ENCODE data around the gene SLC25A10.
"Not testable (repeated sequence)": the region's sequence is repeated elsewhere in the genome, so short reads cannot be mapped to it uniquely, and the experiment has no call there.

The SLC25A10 gene

GRCh38 chr17:81711814-81712467 lies at the start of gene SLC25A10:
SLC25A10 (plus strand) TSS chr17:81712284; CDS start chr17:81712427, 143 bp downstream.
- peak; percentile 47 to 63 for DNase-seq (ENCODE audit: low read depth in 2 of 2, low spot score in 1 of 2)

- DNase-seq (ENCODE audit: low read depth in 2 of 2, low spot score in 1 of 2) = no peak
Observed at GRCh38 chr17:81664051-81664470, 48.0 kb upstream of the SLC25A10 start.

GRCh38 chr17:81665205-81666091 lies 46.6 kb upstream of the SLC25A10 start:
- DNase-seq (ENCODE audit: low read depth in 2 of 2, low spot score in 1 of 2) = peak; percentile 33 to 38

GRCh38 chr17:81666092-81666341 lies 46.1 kb upstream of the SLC25A10 start:
- no peak for DNase-seq (ENCODE audit: low read depth in 2 of 2, low spot score in 1 of 2)

- DNase-seq (ENCODE audit: low read depth in 2 of 2, low spot score in 1 of 2) = peak; percentile 83 to 87
Observed at GRCh38 chr17:81666342-81667191, 45.5 kb upstream of the SLC25A10 start, which contains the start of the genes CCDC137 and OXLD1. CCDC137 (plus strand) TSS chr17:81666737; CDS start chr17:81666767, 30 bp downstream. OXLD1 (minus strand) TSS chr17:81666605; CDS start chr17:81666577, 28 bp downstream.

- DNase-seq (ENCODE audit: low read depth in 2 of 2, low spot score in 1 of 2) = no peak
Observed at GRCh38 chr17:81667754-81668153, 44.3 kb upstream of the SLC25A10 start.

- no peak for DNase-seq (ENCODE audit: low read depth in 2 of 2, low spot score in 1 of 2)
Observed at GRCh38 chr17:81672504-81672903, 39.6 kb upstream of the SLC25A10 start.

- no peak for DNase-seq (ENCODE audit: low read depth in 2 of 2, low spot score in 1 of 2)
Observed at GRCh38 chr17:81672954-81673353, 39.1 kb upstream of the SLC25A10 start.

GRCh38 chr17:81673561-81674258 lies 38.4 kb upstream of the SLC25A10 start:
- no peak for DNase-seq (ENCODE audit: low read depth in 2 of 2, low spot score in 1 of 2)

- not testable (repeated sequence) for DNase-seq (ENCODE audit: low read depth in 2 of 2, low spot score in 1 of 2)
Observed at GRCh38 chr17:81675515-81676221, 36.4 kb upstream of the SLC25A10 start.

GRCh38 chr17:81676906-81677305 lies 35.2 kb upstream of the SLC25A10 start:
- no peak for DNase-seq (ENCODE audit: low read depth in 2 of 2, low spot score in 1 of 2)

GRCh38 chr17:81680150-81680549 lies 31.9 kb upstream of the SLC25A10 start:
- DNase-seq (ENCODE audit: low read depth in 2 of 2, low spot score in 1 of 2) = no peak

- no peak for DNase-seq (ENCODE audit: low read depth in 2 of 2, low spot score in 1 of 2)
Observed at GRCh38 chr17:81681672-81682071, 30.4 kb upstream of the SLC25A10 start.

GRCh38 chr17:81682565-81683207 lies 29.4 kb upstream of the SLC25A10 start:
- no peak for DNase-seq (ENCODE audit: low read depth in 2 of 2, low spot score in 1 of 2)

GRCh38 chr17:81683208-81683583 lies 28.9 kb upstream of the SLC25A10 start:
- DNase-seq (ENCODE audit: low read depth in 2 of 2, low spot score in 1 of 2) = no peak

- peak; percentile 92 to 95 for DNase-seq (ENCODE audit: low read depth in 2 of 2, low spot score in 1 of 2)
Observed at GRCh38 chr17:81683584-81684441, 28.3 kb upstream of the SLC25A10 start, which contains the start of the genes ARL16 and HGS. ARL16 (minus strand) TSS chr17:81683797; CDS start chr17:81683753, 44 bp downstream. HGS (plus strand) TSS chr17:81684011; CDS start chr17:81684067, 56 bp downstream.

- DNase-seq (ENCODE audit: low read depth in 2 of 2, low spot score in 1 of 2) = no peak
Observed at GRCh38 chr17:81684442-81684911, 27.6 kb upstream of the SLC25A10 start.

- DNase-seq (ENCODE audit: low read depth in 2 of 2, low spot score in 1 of 2) = peak in 1 of 2 donors; percentile 35
Observed at GRCh38 chr17:81685108-81685507, 27.0 kb upstream of the SLC25A10 start.

Measured in stimulated activated CD8-positive, alpha-beta memory T cell treated with anti-CD3 and anti-CD28 coated beads, Interleukin-4, amount 100 ng/mL, for 4 hours (primary cell).